ENCODE results near the gene IGFL3. TPM values are rescaled to one million over a fixed set of nuclear protein-coding genes. Genes with fewer than 3 reads are reported as not detected.
A peak's percentile ranks its signal among the peaks of the same experiment; 100 is the strongest.

IGFL3 gene
- polyA plus RNA-seq, 1 of the 3 experiments (the other 2 are of a cell fraction): not detected

DNA sequence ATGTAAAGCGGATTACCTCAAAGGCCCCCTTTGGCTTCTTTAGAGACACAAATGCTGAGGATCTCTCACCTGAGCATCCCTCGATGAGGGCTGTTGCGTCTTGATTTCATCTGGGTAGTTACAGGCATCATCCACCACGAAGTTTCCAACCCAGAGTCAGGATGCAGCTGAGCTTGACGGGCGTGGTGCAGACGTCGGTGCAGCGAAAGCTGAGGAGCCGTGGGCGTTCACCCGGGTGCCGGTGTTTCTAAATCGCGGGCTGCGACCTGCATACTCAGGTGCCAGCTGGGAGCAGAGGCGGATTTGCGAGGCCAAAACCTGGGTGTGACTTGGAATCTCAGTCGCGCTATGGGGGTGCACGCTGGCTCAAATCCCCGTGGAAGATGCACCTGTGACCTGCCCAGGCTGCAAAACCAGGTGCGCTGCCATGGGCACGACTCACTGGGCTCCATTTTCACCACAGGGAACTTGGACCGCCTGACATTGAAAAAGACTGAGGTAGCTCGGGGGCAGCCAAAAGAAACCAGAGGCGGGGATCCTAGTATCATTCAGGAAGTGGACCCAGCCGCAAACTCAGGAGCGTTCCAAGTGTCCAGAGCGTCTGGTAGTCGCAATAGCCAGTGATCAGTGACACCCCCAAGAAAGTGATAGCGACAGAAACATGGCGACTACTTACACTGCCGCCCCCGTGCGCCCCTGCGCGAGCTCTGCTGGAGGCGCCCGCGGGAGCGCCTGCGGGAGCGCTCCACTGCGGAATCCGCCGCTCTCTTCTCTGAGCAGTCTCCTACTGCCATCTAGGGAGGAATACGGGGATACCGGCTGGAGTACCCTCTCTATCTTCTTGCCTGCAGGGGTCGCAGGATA lies 47.3 kb downstream of the IGFL3 start:
- CTCF ChIA-PET: interaction anchor here (0.6 to 10.3 kb wide), 41 partner anchors 9 to 412 kb away, joined by 3 to 132 read pairs (median 4); partner anchors contain the start of genes IGFL4 and PGLYRP1
- no peak overlapping the region for H3K27ac ChIP-seq (ENCODE audit: low read depth in 2 of 2, low read length in 1 of 2)
- no peak overlapping the region for H3K9ac ChIP-seq
- 2% methylated on average over 18 of the region's 50 CpGs for WGBS (ENCODE audit: low lambda C conversion rate)
- H3F3A ChIP-seq (replicated peaks; ENCODE audit: insufficient read depth): peaks cover 27% of the 10 kb centered on the region
- H3K4me1 ChIP-seq (ENCODE audit: control insufficient read depth in 1 of 2, insufficient read depth in 2 of 2, low read depth in 1 of 2, low read length in 1 of 2): peaks cover 8 to 20% of the 10 kb centered on the region in 2 experiments; a peak in 2 of 4 replicates
- no peaks in the 10 kb centered on the region for H3K79me2 ChIP-seq (ENCODE audit: insufficient read depth)
- peak overlapping the region; percentile 79 for H3K4me2 ChIP-seq
- H3K9me3 ChIP-seq: no peaks in the 10 kb centered on the region
- H3K4me3 ChIP-seq (ENCODE audit: low read depth in 2 of 2, low read length in 1 of 2): peak overlapping the region; percentile 39 to 52
- POLR2A ChIA-PET: no interaction called here
- peaks cover 27% of the 10 kb centered on the region for H3K27me3 ChIP-seq (ENCODE audit: insufficient read depth)
- H2AFZ ChIP-seq (ENCODE audit: low read depth): peak overlapping the region; percentile 50; the same call in 1 of the 2 replicates
- peak; percentile 90 for DNase-seq
- H3K36me3 ChIP-seq (replicated peaks in 1 of 2; ENCODE audit: control insufficient read depth in 1 of 2, insufficient read depth in 2 of 2, low read length in 1 of 2): no peaks in the 10 kb centered on the region
- no peaks in the 10 kb centered on the region for H4K20me1 ChIP-seq (ENCODE audit: insufficient read depth)
- H3K9me2 ChIP-seq: no peaks in the 10 kb centered on the region
- TF ChIP-seq FOXJ3 (CRISPR knock-in tag; IDR thresholded peaks at IDR 0.05) (no peak), RAD21 (IDR thresholded peaks at IDR 0.05; ENCODE audit: low read length) (peak; percentile 83), GABPA (IDR thresholded peaks at IDR 0.05; ENCODE audit: low read depth) (no peak), POLR2AphosphoS5 (IDR thresholded peaks at IDR 0.05; ENCODE audit: low read depth, low read length) (no peak), EP300 (IDR thresholded peaks at IDR 0.05; ENCODE audit: borderline replicate concordance in 1 of 2, low read depth in 1 of 2, low read length in 1 of 2) (no peak), SIN3A (IDR thresholded peaks at IDR 0.05; ENCODE audit: borderline replicate concordance, low read depth, low read length) (no peak), EZH2phosphoT487 (IDR thresholded peaks at IDR 0.05; ENCODE audit: borderline replicate concordance, low read depth) (peak; percentile 95; the same call in 1 of the 2 replicates), NRF1 (IDR thresholded peaks at IDR 0.05; ENCODE audit: low read depth, low read length) (no peak), NFIC (IDR thresholded peaks at IDR 0.05; ENCODE audit: borderline replicate concordance) (no peak), JUND (IDR thresholded peaks at IDR 0.05) (no peak), MXI1 (IDR thresholded peaks at IDR 0.05; ENCODE audit: low read depth, low read length) (no peak), SMC3 (IDR thresholded peaks at IDR 0.05; ENCODE audit: low read depth, low read length) (peak; percentile 89), TEAD4 (IDR thresholded peaks at IDR 0.05; ENCODE audit: borderline replicate concordance, insufficient read depth) (0 out of 2 replicates have a peak, but pooled peaks have one; percentile 18), CHD2 (IDR thresholded peaks at IDR 0.05; ENCODE audit: low read length, partially characterized antibody) (no peak), TAF1 (IDR thresholded peaks at IDR 0.05; ENCODE audit: borderline replicate concordance, low read depth, low read length) (no peak), RXRA (IDR thresholded peaks at IDR 0.05; ENCODE audit: borderline replicate concordance, low read depth) (no peak), ELF1 (IDR thresholded peaks at IDR 0.05) (0 out of 2 replicates have a peak, but pooled peaks have one; percentile 32), TCF12 (IDR thresholded peaks at IDR 0.05) (no peak), RFX5 (IDR thresholded peaks at IDR 0.05; ENCODE audit: low read length) (no peak), FOSL2 (IDR thresholded peaks at IDR 0.05; ENCODE audit: borderline replicate concordance, low read depth) (no peak)
- TF ChIP-seq, protein P1, sequence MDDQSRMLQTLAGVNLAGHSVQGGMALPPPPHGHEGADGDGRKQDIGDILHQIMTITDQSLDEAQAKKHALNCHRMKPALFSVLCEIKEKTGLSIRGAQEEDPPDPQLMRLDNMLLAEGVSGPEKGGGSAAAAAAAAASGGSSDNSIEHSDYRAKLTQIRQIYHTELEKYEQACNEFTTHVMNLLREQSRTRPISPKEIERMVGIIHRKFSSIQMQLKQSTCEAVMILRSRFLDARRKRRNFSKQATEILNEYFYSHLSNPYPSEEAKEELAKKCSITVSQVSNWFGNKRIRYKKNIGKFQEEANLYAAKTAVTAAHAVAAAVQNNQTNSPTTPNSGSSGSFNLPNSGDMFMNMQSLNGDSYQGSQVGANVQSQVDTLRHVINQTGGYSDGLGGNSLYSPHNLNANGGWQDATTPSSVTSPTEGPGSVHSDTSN (IDR thresholded peaks at IDR 0.05): no peak
- TF ChIP-seq, protein P2, sequence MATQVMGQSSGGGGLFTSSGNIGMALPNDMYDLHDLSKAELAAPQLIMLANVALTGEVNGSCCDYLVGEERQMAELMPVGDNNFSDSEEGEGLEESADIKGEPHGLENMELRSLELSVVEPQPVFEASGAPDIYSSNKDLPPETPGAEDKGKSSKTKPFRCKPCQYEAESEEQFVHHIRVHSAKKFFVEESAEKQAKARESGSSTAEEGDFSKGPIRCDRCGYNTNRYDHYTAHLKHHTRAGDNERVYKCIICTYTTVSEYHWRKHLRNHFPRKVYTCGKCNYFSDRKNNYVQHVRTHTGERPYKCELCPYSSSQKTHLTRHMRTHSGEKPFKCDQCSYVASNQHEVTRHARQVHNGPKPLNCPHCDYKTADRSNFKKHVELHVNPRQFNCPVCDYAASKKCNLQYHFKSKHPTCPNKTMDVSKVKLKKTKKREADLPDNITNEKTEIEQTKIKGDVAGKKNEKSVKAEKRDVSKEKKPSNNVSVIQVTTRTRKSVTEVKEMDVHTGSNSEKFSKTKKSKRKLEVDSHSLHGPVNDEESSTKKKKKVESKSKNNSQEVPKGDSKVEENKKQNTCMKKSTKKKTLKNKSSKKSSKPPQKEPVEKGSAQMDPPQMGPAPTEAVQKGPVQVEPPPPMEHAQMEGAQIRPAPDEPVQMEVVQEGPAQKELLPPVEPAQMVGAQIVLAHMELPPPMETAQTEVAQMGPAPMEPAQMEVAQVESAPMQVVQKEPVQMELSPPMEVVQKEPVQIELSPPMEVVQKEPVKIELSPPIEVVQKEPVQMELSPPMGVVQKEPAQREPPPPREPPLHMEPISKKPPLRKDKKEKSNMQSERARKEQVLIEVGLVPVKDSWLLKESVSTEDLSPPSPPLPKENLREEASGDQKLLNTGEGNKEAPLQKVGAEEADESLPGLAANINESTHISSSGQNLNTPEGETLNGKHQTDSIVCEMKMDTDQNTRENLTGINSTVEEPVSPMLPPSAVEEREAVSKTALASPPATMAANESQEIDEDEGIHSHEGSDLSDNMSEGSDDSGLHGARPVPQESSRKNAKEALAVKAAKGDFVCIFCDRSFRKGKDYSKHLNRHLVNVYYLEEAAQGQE (IDR thresholded peaks at IDR 0.05; ENCODE audit: low read depth, low read length): no peak
- TF ChIP-seq, protein P3, sequence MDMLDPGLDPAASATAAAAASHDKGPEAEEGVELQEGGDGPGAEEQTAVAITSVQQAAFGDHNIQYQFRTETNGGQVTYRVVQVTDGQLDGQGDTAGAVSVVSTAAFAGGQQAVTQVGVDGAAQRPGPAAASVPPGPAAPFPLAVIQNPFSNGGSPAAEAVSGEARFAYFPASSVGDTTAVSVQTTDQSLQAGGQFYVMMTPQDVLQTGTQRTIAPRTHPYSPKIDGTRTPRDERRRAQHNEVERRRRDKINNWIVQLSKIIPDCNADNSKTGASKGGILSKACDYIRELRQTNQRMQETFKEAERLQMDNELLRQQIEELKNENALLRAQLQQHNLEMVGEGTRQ (IDR thresholded peaks at IDR 0.05; ENCODE audit: borderline replicate concordance, low read depth, low read length): no peak
- TF ChIP-seq, protein P4, sequence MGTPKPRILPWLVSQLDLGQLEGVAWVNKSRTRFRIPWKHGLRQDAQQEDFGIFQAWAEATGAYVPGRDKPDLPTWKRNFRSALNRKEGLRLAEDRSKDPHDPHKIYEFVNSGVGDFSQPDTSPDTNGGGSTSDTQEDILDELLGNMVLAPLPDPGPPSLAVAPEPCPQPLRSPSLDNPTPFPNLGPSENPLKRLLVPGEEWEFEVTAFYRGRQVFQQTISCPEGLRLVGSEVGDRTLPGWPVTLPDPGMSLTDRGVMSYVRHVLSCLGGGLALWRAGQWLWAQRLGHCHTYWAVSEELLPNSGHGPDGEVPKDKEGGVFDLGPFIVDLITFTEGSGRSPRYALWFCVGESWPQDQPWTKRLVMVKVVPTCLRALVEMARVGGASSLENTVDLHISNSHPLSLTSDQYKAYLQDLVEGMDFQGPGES (IDR thresholded peaks at IDR 0.05; ENCODE audit: low read depth, low read length): no peak
- TF ChIP-seq, protein P5, sequence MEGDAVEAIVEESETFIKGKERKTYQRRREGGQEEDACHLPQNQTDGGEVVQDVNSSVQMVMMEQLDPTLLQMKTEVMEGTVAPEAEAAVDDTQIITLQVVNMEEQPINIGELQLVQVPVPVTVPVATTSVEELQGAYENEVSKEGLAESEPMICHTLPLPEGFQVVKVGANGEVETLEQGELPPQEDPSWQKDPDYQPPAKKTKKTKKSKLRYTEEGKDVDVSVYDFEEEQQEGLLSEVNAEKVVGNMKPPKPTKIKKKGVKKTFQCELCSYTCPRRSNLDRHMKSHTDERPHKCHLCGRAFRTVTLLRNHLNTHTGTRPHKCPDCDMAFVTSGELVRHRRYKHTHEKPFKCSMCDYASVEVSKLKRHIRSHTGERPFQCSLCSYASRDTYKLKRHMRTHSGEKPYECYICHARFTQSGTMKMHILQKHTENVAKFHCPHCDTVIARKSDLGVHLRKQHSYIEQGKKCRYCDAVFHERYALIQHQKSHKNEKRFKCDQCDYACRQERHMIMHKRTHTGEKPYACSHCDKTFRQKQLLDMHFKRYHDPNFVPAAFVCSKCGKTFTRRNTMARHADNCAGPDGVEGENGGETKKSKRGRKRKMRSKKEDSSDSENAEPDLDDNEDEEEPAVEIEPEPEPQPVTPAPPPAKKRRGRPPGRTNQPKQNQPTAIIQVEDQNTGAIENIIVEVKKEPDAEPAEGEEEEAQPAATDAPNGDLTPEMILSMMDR (IDR thresholded peaks at IDR 0.05): peak; percentile 99

All from SK-N-SH (cell line).